HG03460 (cell line): Measurements from ENCODE around the gene HOXA6.

Experiments
- ATAC-seq: cut with Tn5 transposase; IDR thresholded peaks from one replicate; pipeline ENCODE4 v1.9.1; 2021; ENCODE audit not compliant: unreplicated experiment

Gene HOXA6

GRCh38 chr7:27147199-27148030 is at the start of gene HOXA6:
TSS of gene HOXA6 (minus strand) at chr7:27147774. CDS start at chr7:27147749, 25 bp downstream.
- ATAC-seq: no peak

DNA sequence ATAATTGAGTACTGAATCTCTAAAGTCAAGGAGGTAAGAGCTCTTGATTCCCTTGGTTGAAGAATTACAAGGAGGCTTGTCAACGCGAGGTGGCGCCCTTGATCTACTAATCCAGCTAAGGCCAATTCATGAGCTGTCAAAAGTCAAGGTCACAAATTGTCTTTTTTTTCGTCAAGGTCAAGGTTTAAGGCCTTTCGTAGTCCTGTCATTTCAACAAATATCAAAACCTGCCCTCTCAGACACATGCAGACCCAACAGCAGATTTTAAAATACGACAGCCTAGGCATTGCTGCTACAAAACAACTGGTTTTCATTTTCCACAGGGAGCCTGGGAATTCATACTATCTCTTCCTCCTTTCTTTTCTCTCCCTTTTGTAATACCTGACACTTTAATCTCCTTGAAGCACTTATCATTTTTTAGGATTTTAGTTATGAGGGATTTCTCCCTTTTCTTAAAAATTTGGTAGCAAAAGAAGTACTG is 48.8 kb upstream of the HOXA6 start:
- no peak for ATAC-seq

GRCh38 chr7:27194686-27195379 is 47.3 kb upstream of the HOXA6 start:
- ATAC-seq: no peak

DNA sequence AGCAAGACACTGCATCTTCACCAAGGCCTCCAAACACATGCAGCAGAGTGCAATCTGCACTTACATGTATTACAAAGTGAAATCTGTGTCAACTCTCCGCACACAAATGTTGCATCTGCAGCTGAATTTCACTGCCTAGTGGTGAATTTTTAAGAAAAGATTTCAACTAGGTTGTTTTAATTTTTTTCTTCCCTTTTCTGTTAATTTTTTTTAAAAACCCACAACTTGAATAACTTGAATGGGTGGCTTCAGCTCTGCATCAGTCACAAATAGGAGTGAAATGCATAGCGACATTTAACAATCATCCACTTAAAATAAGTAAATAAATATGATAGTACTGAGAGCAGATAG is 46.4 kb upstream of the HOXA6 start:
- ATAC-seq: no peak

- ATAC-seq: no peak
Observed at GRCh38 chr7:27193335-27194001, 45.9 kb upstream of the HOXA6 start.

- no peak for ATAC-seq
Observed at GRCh38 chr7:27192546-27193334, 45.2 kb upstream of the HOXA6 start.

GRCh38 chr7:27191833-27192545 is 44.4 kb upstream of the HOXA6 start:
- ATAC-seq: no peak

DNA sequence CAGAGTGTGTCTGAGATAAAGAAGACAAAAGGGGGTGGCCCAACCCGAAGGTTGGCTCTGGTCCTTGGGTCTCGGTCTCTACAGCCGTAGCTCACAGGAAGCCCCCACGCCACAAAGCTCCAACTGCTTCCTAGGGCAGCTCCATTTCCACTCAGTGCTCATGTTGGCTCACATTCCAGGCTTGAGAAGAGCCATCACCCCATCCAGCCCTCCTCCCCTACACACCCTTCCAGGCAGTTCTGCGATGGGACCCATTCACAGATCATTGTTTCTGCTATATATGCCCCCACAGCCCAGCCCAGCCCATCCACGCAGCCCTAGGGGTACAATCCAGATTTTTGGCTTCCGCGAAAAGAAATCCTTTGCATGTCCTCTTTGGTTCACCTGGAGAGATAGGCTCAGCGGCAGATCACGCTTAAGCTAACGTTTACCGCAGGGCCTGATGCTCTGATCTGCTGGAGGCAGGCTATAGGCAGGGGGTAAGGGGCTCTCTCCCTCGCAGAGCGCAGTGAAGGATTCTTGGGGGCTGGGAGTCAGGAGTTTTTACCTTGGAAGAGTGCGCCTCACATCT is 43.7 kb upstream of the HOXA6 start:
- no peak for ATAC-seq

- ATAC-seq: no peak
Observed at GRCh38 chr7:27189997-27190748, 42.6 kb upstream of the HOXA6 start.

- no peak for ATAC-seq
Observed at GRCh38 chr7:27189295-27189996, 41.9 kb upstream of the HOXA6 start.

GRCh38 chr7:27188386-27189294 is 41.1 kb upstream of the HOXA6 start:
- no peak for ATAC-seq

GRCh38 chr7:27187475-27188385 is 40.2 kb upstream of the HOXA6 start:
- no peak for ATAC-seq

DNA sequence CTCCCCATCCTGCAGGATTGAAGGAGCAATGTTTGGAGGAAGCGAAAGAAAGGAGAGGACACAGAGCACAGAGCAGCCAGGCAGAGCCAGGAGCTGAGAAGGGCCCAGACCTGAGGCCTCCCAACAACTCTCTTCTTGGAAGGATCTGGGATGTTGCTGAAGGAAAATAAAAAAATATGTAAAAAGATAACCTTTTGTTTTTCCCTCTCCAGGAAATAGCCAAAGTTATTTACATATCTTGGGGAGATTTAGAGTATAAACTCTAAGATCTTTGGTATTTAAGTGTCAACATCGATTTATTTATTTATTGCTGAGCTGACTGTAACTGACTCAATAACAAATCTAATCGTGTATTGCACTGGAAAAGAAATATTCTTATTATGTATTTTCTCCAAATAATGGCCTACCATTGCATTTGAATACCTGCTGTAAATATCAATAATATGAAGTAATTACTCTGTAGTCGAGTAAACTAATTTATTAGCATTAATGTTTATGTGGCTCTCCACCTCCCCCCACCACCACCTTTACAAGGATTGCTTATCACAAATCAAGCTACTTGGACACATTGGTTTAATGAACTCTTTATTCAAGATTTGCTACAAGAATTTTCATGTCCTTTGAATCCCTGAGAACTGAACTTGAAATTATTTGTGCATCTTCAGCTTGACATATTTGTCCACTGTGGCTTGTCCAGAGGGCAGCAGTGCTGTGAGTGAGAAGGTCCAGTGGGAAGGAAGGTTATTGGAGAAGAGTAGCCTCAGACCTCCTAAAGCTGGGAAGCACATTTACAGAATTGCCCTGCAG is 39.3 kb upstream of the HOXA6 start:
- no peak for ATAC-seq

DNA sequence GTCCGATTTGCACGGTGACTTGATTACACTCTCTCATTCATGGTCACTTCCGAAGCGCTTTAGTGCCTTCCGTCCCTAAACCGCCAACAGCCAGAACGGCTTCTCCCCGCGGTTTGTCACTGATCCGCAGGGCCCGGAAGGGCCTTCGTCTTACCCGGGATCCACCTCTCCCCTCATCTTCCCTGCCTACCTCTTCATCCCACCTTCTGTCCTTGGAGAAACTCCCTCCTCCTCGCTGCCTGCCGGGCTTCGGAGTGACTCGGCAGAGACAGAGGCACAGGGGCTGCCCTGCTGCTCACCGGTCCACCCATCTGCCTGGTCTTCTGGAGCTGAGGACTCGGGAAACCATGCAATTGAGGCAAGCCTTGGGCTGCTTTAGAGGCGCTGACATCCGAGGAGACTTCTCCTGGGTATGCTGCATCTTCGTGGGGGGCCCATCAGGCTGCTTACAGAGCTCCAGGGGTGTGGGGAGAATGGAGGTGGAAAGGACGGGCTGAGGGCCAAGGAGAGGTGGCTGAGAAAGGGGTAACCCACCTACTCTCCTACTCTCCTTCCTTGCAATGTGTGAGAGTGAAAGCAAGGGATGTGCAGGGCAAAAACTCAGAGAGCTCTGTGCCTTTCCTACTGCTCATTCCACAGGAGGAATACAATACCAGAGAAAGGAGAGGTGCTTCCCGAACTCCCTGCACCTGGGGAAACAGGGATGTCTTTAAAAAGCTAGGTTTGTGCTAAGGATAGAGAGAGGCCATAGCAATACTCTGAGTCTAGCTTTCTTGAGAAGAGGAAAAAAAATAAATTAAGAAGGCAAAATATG is 38.5 kb upstream of the HOXA6 start:
- no peak for ATAC-seq
